Activated CD8-positive, alpha-beta T cell treated with anti-CD3 and anti-CD28 coated beads, Interleukin-2, amount 10 ng/mL, durations not matched to agents 7 days and 5 days (primary cell): ENCODE data around the gene SUPT3H. TPM values are rescaled to one million over a fixed set of nuclear protein-coding genes. Genes with fewer than 3 reads are reported as not detected.

Experiments
- ATAC-seq: fragments of 150-1000 bp; cut with Tn5 transposase; one replicate; pipeline ENCODE4 v1.10.0; 2021; ENCODE audit warnings: moderate library complexity
- CTCF ChIA-PET: fragments of 350-600 bp; sonication (Branson Sonifier 250); formaldehyde crosslinking; loops from one replicate; lab custom pipeline; 2021; ENCODE audit warnings: antibody characterized with exemption; lab: Charles Lee
- POLR2A ChIA-PET: fragments of 350-600 bp; sonication (Branson Sonifier 250); formaldehyde crosslinking; loops from one replicate; lab custom pipeline; 2021; ENCODE audit warnings: antibody characterized with exemption; lab: Charles Lee
- DNase-seq: peaks from one replicate; pipeline ENCODE4 v3.0.0-alpha.2; 2020
- H3K27ac Mint-ChIP-seq: one replicate; pipeline ENCODE4 v1.8.0; 2021; ENCODE audit warnings: mild to moderate bottlenecking, mixed read lengths
- H3K27me3 Mint-ChIP-seq: one replicate; pipeline ENCODE4 v1.8.0; 2021; ENCODE audit warnings: low read depth, mixed read lengths
- H3K36me3 Mint-ChIP-seq: one replicate; pipeline ENCODE4 v1.8.0; 2021; ENCODE audit warnings: low read depth, mixed read lengths
- H3K4me1 Mint-ChIP-seq: one replicate; pipeline ENCODE4 v1.8.0; 2021; ENCODE audit warnings: low read depth, mixed read lengths
- H3K4me3 Mint-ChIP-seq: one replicate; pipeline ENCODE4 v1.8.0; 2021; ENCODE audit warnings: mild to moderate bottlenecking, mixed read lengths
- H3K9me3 Mint-ChIP-seq: one replicate; pipeline ENCODE4 v1.8.0; 2022; ENCODE audit warnings: mixed read lengths; ENCODE audit not compliant: insufficient read depth
- total RNA-seq, 2 experiments: library from RNA; stranded (reverse); gene quantifications; one replicate each; pipeline ENCODE4 v1.2.3, GENCODE V29; 2021

SUPT3H gene
- 1 to 10 TPM; 6.4 to 9.1 TPM for total RNA-seq

DNA sequence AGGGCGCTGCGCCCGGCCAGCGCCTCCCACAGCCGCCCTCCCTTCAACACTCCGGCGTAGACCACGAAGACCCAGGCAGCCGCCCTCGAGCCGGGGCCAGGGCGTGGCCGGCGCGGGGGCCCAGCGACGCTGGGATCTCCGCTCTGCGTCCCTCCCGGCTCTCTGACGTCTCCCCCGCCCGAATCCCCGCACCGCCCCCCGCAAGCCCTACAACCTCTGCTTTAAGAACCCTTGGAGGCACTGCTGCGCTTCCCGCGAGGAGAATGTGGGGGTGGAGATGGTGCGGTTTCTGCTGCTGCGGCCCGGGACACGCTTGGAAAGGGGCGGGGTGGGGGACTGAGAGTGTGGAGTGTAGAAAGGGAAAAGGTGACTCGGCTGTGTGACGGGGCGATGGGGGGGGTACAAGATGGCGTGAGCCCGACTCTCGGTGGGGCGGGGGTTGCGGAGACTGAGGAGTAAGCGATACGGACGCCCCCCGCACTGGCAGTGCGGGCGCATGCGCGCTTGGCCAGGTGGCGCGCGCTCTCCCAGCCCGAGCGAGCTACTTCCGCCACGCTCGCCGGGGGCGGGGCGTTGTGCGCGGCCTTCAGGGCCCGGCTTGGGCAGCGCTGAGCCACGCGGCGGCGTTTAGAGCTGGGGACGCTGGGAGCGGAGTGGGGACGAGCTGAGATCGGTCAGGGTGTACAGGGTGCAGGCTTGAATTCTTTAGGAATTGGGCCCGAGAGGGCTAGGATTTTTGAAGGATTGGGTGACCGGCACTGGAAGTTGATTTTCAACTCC lies at the start of gene SUPT3H:
Gene SUPT3H, minus strand, starts transcription at position 381 of the 780 bp plus-strand sequence.
- ChIA-PET CTCF (interaction anchor here (0.8 to 3.6 kb wide), 16 partner anchors 10 to 903 kb away, joined by 3 to 20 read pairs (median 5); partner anchors contain the start of gene RUNX2), POLR2A (interaction anchor here (0.6 to 1.4 kb wide), 19 partner anchors 9 to 722 kb away, joined by 3 to 8 read pairs (median 3); partner anchors contain the start of gene RUNX2)
- Mint-ChIP-seq H3K27ac (peak within 1 kb of the TSS; percentile 100), H3K4me3 (peak within 1 kb of the TSS; percentile 98), H3K4me1 (peaks cover 18% of the 10 kb centered on the region), H3K9me3 (no peaks in the 10 kb centered on the region), H3K27me3 (no peaks in the 10 kb centered on the region), H3K36me3 (peaks cover 2% of the 10 kb centered on the region)
- DNase-seq (peak; percentile 93), ATAC-seq (peak; percentile 90)

GRCh38 chr6:45426251-45426650 lies 48.5 kb upstream of the SUPT3H start:
- peaks cover 34% of the 10 kb centered on the region for H3K4me1 Mint-ChIP-seq
- no peak overlapping the region for H3K27ac Mint-ChIP-seq
- H3K27me3 Mint-ChIP-seq = peaks cover 24% of the 10 kb centered on the region
- ATAC-seq (no peak), DNase-seq (no peak)
- POLR2A ChIA-PET = interaction anchor here (0.6 to 1.1 kb wide), 2 partner anchors 8 to 10 kb away, joined by 3 to 4 read pairs; no protein-coding TSS in a partner anchor
- no peaks in the 10 kb centered on the region for H3K9me3 Mint-ChIP-seq
- CTCF ChIA-PET = interaction anchor here (0.8 to 1.9 kb wide), 3 partner anchors 289 to 795 kb away, joined by 3 to 9 read pairs (median 3); no protein-coding TSS in a partner anchor
- H3K4me3 Mint-ChIP-seq = no peak overlapping the region
- peaks cover 2% of the 10 kb centered on the region for H3K36me3 Mint-ChIP-seq

GRCh38 chr6:45424451-45424861 lies 46.7 kb upstream of the SUPT3H start:
- POLR2A ChIA-PET = interaction anchor here (0.6 to 1.6 kb wide), 3 partner anchors 10 to 308 kb away, joined by 3 to 4 read pairs (median 3); no protein-coding TSS in a partner anchor
- Mint-ChIP-seq H3K36me3 (peaks cover 2% of the 10 kb centered on the region), H3K4me3 (peak overlapping the region; percentile 86), H3K27ac (peak overlapping the region; percentile 72), H3K27me3 (peaks cover 29% of the 10 kb centered on the region), H3K4me1 (peaks cover 43% of the 10 kb centered on the region), H3K9me3 (no peaks in the 10 kb centered on the region)
- DNase-seq (no peak), ATAC-seq (no peak)
- CTCF ChIA-PET = interaction anchor here (0.7 kb wide), 1 partner anchor 41 kb away, joined by 3 read pairs; no protein-coding TSS in a partner anchor

DNA sequence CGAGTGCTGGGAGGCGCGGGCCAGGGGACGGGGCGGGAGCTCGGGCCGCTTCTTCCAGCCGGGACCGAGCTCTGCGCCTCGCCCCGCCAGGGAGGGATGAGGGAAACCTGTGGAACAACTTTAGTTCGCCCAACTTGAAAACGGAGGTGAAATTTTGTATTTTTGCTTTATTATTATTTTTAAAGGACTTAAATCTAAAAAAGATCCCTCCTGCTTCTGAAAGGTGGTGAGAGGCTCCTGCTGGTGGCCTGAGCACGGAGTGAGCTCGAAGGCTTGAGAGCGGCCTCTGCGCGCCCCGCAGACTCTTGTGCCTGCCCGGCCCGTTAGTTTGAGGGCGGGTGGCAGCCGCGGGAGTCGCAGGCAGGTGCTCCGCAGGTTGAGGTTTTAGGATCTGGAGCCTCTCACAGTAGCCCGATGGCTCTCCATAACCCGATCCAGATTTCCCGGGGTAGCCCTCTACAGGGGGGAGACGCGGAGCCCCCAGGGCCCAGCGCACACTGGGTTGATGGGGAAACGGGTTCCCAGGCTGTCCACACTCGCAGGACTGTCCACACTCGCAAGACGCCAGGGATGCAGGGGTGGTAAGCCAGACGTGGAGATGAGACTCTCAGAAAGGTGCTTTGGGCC lies 46.2 kb upstream of the SUPT3H start:
- ATAC-seq (no peak), DNase-seq (no peak)
- peaks cover 44% of the 10 kb centered on the region for H3K4me1 Mint-ChIP-seq
- H3K36me3 Mint-ChIP-seq = peaks cover 2% of the 10 kb centered on the region
- H3K9me3 Mint-ChIP-seq = no peaks in the 10 kb centered on the region
- H3K27me3 Mint-ChIP-seq = peaks cover 33% of the 10 kb centered on the region
- POLR2A ChIA-PET = interaction anchor here (0.6 to 1.6 kb wide), 3 partner anchors 10 to 308 kb away, joined by 3 to 4 read pairs (median 3); no protein-coding TSS in a partner anchor
- H3K27ac Mint-ChIP-seq = peak overlapping the region; percentile 72
- CTCF ChIA-PET = interaction anchor here (1.0 kb wide), 1 partner anchor 497 kb away, joined by 3 read pairs; no protein-coding TSS in a partner anchor
- peak overlapping the region; percentile 86 for H3K4me3 Mint-ChIP-seq

- ATAC-seq = peak; percentile 7
- peak overlapping the region; percentile 86 for H3K4me3 Mint-ChIP-seq
- H3K4me1 Mint-ChIP-seq = peaks cover 41% of the 10 kb centered on the region
- H3K36me3 Mint-ChIP-seq = peaks cover 2% of the 10 kb centered on the region
- H3K27me3 Mint-ChIP-seq = peaks cover 38% of the 10 kb centered on the region
- H3K9me3 Mint-ChIP-seq = no peaks in the 10 kb centered on the region
- DNase-seq = peak; percentile 25
- CTCF ChIA-PET = interaction anchor here (1.0 kb wide), 1 partner anchor 498 kb away, joined by 3 read pairs; no protein-coding TSS in a partner anchor
- POLR2A ChIA-PET = interaction anchor here (0.7 to 1.6 kb wide), 3 partner anchors 11 to 45 kb away, joined by 3 to 4 read pairs (median 3); no protein-coding TSS in a partner anchor
- H3K27ac Mint-ChIP-seq = peak overlapping the region; percentile 88
Measured at GRCh38 chr6:45423111-45423823, 45.5 kb upstream of the SUPT3H start.

DNA sequence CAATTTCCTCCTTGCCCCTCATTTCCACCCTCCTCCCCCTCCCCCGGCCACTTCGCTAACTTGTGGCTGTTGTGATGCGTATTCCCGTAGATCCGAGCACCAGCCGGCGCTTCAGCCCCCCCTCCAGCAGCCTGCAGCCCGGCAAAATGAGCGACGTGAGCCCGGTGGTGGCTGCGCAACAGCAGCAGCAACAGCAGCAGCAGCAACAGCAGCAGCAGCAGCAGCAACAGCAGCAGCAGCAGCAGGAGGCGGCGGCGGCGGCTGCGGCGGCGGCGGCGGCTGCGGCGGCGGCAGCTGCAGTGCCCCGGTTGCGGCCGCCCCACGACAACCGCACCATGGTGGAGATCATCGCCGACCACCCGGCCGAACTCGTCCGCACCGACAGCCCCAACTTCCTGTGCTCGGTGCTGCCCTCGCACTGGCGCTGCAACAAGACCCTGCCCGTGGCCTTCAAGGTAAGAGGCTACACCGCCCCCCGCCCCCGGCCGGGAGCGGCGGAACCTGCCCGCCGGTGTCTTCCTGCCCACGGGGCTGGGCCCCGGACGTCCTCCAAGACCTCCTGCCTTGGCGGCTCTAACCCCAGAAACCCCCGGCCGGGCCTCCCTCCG lies 44.9 kb upstream of the SUPT3H start:
- Mint-ChIP-seq H3K27me3 (peaks cover 38% of the 10 kb centered on the region), H3K36me3 (peaks cover 2% of the 10 kb centered on the region), H3K9me3 (no peaks in the 10 kb centered on the region), H3K4me1 (peaks cover 37% of the 10 kb centered on the region), H3K27ac (peak overlapping the region; percentile 88), H3K4me3 (peak overlapping the region; percentile 86)
- ChIA-PET POLR2A (interaction anchor here (0.6 to 1.1 kb wide), 2 partner anchors 44 to 266 kb away, joined by 3 read pairs; no protein-coding TSS in a partner anchor), CTCF (interaction anchor here (1.2 to 4.5 kb wide), 6 partner anchors 13 to 792 kb away, joined by 3 to 27 read pairs (median 8); no protein-coding TSS in a partner anchor)
- peak; percentile 40 for ATAC-seq
- DNase-seq = peak; percentile 65

GRCh38 chr6:45421709-45422502 lies 44.2 kb upstream of the SUPT3H start:
- Mint-ChIP-seq H3K27me3 (peaks cover 38% of the 10 kb centered on the region), H3K4me3 (peak overlapping the region; percentile 88), H3K36me3 (peaks cover 2% of the 10 kb centered on the region), H3K27ac (peak overlapping the region; percentile 82), H3K9me3 (no peaks in the 10 kb centered on the region), H3K4me1 (peaks cover 37% of the 10 kb centered on the region)
- ChIA-PET CTCF (interaction anchor here (0.9 to 4.5 kb wide), 11 partner anchors 13 to 828 kb away, joined by 3 to 27 read pairs (median 4); partner anchors contain the start of gene SUPT3H), POLR2A (interaction anchor here (0.6 to 1.2 kb wide), 3 partner anchors 43 to 266 kb away, joined by 3 read pairs; no protein-coding TSS in a partner anchor)
- ATAC-seq (peak; percentile 38), DNase-seq (peak; percentile 57)

DNA sequence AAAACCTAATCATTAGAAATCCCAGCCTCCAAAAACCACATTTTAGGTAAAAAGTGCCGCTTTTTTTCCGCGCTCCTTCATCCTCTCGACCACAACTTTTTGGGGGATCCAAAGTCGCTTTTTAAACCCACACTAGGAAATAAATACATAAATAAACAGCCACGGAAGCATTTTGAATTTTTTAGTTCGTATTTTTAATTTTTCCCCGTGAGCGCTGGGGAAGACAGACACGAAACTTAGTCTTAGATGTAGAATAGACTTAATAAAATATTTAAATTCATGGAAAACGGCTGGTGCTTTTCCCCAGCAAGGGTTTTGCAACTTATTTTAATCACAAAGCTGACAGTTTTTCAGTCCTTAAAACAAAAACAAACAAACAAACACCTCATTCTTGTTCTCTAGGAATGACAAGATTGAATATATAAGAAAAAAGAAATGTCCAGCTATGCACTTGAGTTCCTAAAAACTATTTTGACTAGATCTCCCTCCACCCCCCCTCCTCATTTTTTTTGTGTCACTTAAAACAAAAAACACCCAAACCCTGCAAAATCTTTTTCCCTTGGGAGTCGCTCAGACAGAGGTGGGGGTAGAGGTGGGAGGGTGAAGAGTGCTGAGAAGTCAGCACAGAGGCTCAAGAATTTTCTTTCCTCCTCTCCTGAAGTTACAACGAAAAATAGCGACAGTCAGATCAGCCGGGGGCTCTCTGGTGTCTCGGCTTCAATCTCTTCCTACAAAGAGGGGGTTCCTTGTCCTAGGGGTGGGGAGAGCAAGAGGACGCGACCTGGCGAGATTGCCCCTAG lies 43.4 kb upstream of the SUPT3H start:
- peak overlapping the region; percentile 88 for H3K4me3 Mint-ChIP-seq
- peaks cover 38% of the 10 kb centered on the region for H3K27me3 Mint-ChIP-seq
- H3K36me3 Mint-ChIP-seq = peaks cover 2% of the 10 kb centered on the region
- no peak for ATAC-seq
- peaks cover 37% of the 10 kb centered on the region for H3K4me1 Mint-ChIP-seq
- no peak for DNase-seq
- CTCF ChIA-PET = interaction anchor here (0.9 to 4.5 kb wide), 12 partner anchors 14 to 827 kb away, joined by 3 to 27 read pairs (median 4); partner anchors contain the start of gene SUPT3H
- no peaks in the 10 kb centered on the region for H3K9me3 Mint-ChIP-seq
- POLR2A ChIA-PET = interaction anchor here (1.2 kb wide), 2 partner anchors 165 to 166 kb away, joined by 3 read pairs; no protein-coding TSS in a partner anchor
- peak overlapping the region; percentile 82 for H3K27ac Mint-ChIP-seq
